HEK293 (cell line): ENCODE results near the gene NTSR1.

Experiments used
- CTCF ChIA-PET: fragments of 350-600 bp; formaldehyde crosslinking; extraction: SDS; loops from one replicate; lab custom pipeline; 2021; ENCODE audit warnings: antibody characterized with exemption; lab: Yijun Ruan, JAX
- POLR2A ChIA-PET: fragments of 300-600 bp; formaldehyde crosslinking; extraction: SDS; loops from one replicate; lab custom pipeline; 2020; ENCODE audit warnings: antibody characterized with exemption, inconsistent platforms; lab: Yijun Ruan, JAX
- H3K27ac ChIP-seq: fragments of 200-500 bp; sonication (Bioruptor generic); 2 replicates; pipeline ENCODE4 v1.5.1; 2014; ENCODE audit warnings: low read depth, low read length, control low read depth, inconsistent platforms; ENCODE audit errors: extremely low read depth
- H3K36me3 ChIP-seq, 2 experiments: fragments of 200-500 bp in 1 of 2; sonication (Bioruptor generic) in 1 of 2; 1 replicate in 1 of 2; 2 replicates in 1 of 2; pipeline ENCODE4 v1.5.1; 2014 to 2017; ENCODE audit warnings: inconsistent platforms in 2 of 2, low read length in 2 of 2; ENCODE audit not compliant: control insufficient read depth in 2 of 2, insufficient read depth in 1 of 2
- H3K4me1 ChIP-seq: fragments of 200-500 bp; sonication (Bioruptor generic); 2 replicates; pipeline ENCODE4 v1.5.1; 2014; ENCODE audit warnings: mild to moderate bottlenecking, low read length, inconsistent platforms; ENCODE audit not compliant: control insufficient read depth, insufficient read depth
- H3K4me3 ChIP-seq: 2 replicates; pipeline ENCODE4 v1.5.1; 2011; ENCODE audit warnings: low read depth, mild to moderate bottlenecking, control low read depth, low read length, moderate library complexity
- H3K9me3 ChIP-seq: fragments of 200-500 bp; sonication (Bioruptor generic); 2 replicates; pipeline ENCODE4 v1.5.1; 2014; ENCODE audit warnings: low read depth, low read length, inconsistent platforms; ENCODE audit not compliant: control insufficient read depth, insufficient read depth
- CTCF ChIP-seq: fragments of 450-650 bp; formaldehyde crosslinking; IDR thresholded peaks from 2 replicates; pipeline ENCODE4 v1.5.1; 2016; ENCODE audit warnings: missing biosample characterization, missing genetic modification characterization
- HOXD13 ChIP-seq: sonication (generic); formaldehyde crosslinking; IDR thresholded peaks from 2 replicates; pipeline ENCODE4 v1.8.0; 2022; ENCODE audit warnings: missing genetic modification reagents, borderline replicate concordance
- KLF9 ChIP-seq: fragments of 450-650 bp; formaldehyde crosslinking; IDR thresholded peaks from 2 replicates; pipeline ENCODE4 v1.5.1; 2016; ENCODE audit warnings: missing biosample characterization, missing genetic modification characterization, low read depth
- PRDM2 ChIP-seq: fragments of 450-650 bp; formaldehyde crosslinking; IDR thresholded peaks from 2 replicates; pipeline ENCODE4 v1.5.1; 2016; ENCODE audit warnings: missing biosample characterization, missing genetic modification characterization, borderline replicate concordance
- PRDM6 ChIP-seq: fragments of 450-650 bp; formaldehyde crosslinking; IDR thresholded peaks from 2 replicates; pipeline ENCODE4 v1.5.1; 2017; ENCODE audit warnings: missing biosample characterization, missing genetic modification characterization
- REPIN1 ChIP-seq: fragments of 450-650 bp; formaldehyde crosslinking; IDR thresholded peaks from 2 replicates; pipeline ENCODE4 v1.5.1; 2017; ENCODE audit warnings: missing biosample characterization, missing genetic modification characterization, low read depth
- REST ChIP-seq: fragments of 450-650 bp; formaldehyde crosslinking; IDR thresholded peaks from 2 replicates; pipeline ENCODE4 v1.5.1; 2016; ENCODE audit warnings: missing biosample characterization, missing genetic modification characterization
- SETDB1 ChIP-seq: IDR thresholded peaks from one replicate; pipeline ENCODE4 v1.6.1; 2017; ENCODE audit warnings: mild to moderate bottlenecking, low read length, moderate library complexity, mixed read lengths; ENCODE audit not compliant: insufficient read length
- WT1 ChIP-seq: fragments of 450-650 bp; formaldehyde crosslinking; IDR thresholded peaks from 2 replicates; pipeline ENCODE4 v1.5.1; 2016; ENCODE audit warnings: missing biosample characterization, missing genetic modification characterization
- ZBTB8A ChIP-seq: fragments of 450-650 bp; formaldehyde crosslinking; IDR thresholded peaks from 2 replicates; pipeline ENCODE4 v1.5.1; 2016; ENCODE audit warnings: missing biosample characterization, missing genetic modification characterization
- ZFHX2 ChIP-seq: fragments of 450-650 bp; formaldehyde crosslinking; conservative IDR thresholded peaks from 2 replicates; pipeline ENCODE4 v1.5.1; 2016; ENCODE audit warnings: missing biosample characterization, missing genetic modification characterization
- ZFP3 ChIP-seq: fragments of 450-650 bp; formaldehyde crosslinking; IDR thresholded peaks from 2 replicates; pipeline ENCODE4 v1.5.1; 2016; ENCODE audit warnings: low read depth, missing biosample characterization, missing genetic modification characterization
- ZNF10 ChIP-seq: fragments of 450-650 bp; formaldehyde crosslinking; IDR thresholded peaks from 2 replicates; pipeline ENCODE4 v1.5.1; 2017; ENCODE audit warnings: missing biosample characterization, missing genetic modification characterization
- ZNF114 ChIP-seq: fragments of 450-650 bp; formaldehyde crosslinking; IDR thresholded peaks from 2 replicates; pipeline ENCODE4 v1.5.0; 2017; ENCODE audit warnings: missing biosample characterization, missing genetic modification characterization
- ZNF23 ChIP-seq: fragments of 450-650 bp; formaldehyde crosslinking; IDR thresholded peaks from 2 replicates; pipeline ENCODE4 v1.5.1; 2016; ENCODE audit warnings: missing biosample characterization, missing genetic modification characterization, borderline replicate concordance
- ZNF274 ChIP-seq, 2 experiments: fragments of 200-500 bp in 1 of 2; fragments of 450-650 bp in 1 of 2; sonication (Bioruptor generic) in 1 of 2; formaldehyde crosslinking in 1 of 2; IDR thresholded peaks; 2 replicates each; pipeline versions ENCODE4 v1.5.1 to v1.6.1; 2014 to 2016; ENCODE audit warnings: borderline replicate concordance in 1 of 2, inconsistent platforms in 1 of 2, low read length in 1 of 2, missing biosample characterization in 1 of 2, missing genetic modification characterization in 1 of 2
- ZNF623 ChIP-seq: fragments of 450-650 bp; formaldehyde crosslinking; IDR thresholded peaks from 2 replicates; pipeline ENCODE4 v1.5.1; 2016; ENCODE audit warnings: missing biosample characterization, missing genetic modification characterization
- ZNF768 ChIP-seq: fragments of 450-650 bp; formaldehyde crosslinking; IDR thresholded peaks from 2 replicates; pipeline ENCODE4 v1.5.1; 2018; ENCODE audit warnings: missing biosample characterization, mild to moderate bottlenecking, missing genetic modification characterization
- TF ChIP-seq, protein P1 (sequence below): fragments of 450-650 bp; formaldehyde crosslinking; IDR thresholded peaks from 2 replicates; pipeline ENCODE4 v1.5.1; 2017; ENCODE audit warnings: missing biosample characterization, mild to moderate bottlenecking, missing genetic modification characterization, moderate library complexity

The NTSR1 gene

DNA sequence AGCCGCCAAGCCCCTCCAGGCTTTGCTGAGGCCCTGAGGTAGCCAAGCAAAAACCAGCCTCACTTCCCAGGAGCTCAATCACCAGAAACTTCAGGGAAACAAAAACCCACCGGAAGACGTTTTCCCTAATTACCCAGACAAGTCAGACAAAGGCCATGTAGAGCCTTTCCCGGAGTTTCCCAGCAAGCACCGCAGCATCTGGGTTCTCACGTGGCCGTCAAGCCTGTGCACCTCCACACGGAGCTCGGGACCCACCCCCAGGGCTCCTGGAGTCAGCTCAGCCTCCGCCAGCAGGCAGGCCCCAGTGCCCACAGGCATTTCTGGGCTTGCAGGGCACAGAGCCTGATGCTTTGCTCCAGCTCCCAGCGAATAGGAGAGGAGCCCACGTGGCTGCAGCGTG, 77.5 kb downstream of the NTSR1 start:
- Histone ChIP-seq H3K36me3 (no peaks in the 10 kb centered on the region), H3K9me3 (no peaks in the 10 kb centered on the region), H3K27ac (no peak overlapping the region), H3K4me3 (no peak overlapping the region), H3K4me1 (no peaks in the 10 kb centered on the region)
- TF ChIP-seq ZNF114 (tag by site-specific recombination) (no peak), ZNF10 (tag by site-specific recombination) (no peak), ZBTB8A (0 out of 2 replicates have a peak, but pooled peaks have one; percentile 16), ZFHX2 (peak; percentile 28; the same call in 1 of the 2 replicates), ZNF623 (no peak)
- POLR2A ChIA-PET = no interaction called here
- CTCF ChIA-PET = no interaction called here

DNA sequence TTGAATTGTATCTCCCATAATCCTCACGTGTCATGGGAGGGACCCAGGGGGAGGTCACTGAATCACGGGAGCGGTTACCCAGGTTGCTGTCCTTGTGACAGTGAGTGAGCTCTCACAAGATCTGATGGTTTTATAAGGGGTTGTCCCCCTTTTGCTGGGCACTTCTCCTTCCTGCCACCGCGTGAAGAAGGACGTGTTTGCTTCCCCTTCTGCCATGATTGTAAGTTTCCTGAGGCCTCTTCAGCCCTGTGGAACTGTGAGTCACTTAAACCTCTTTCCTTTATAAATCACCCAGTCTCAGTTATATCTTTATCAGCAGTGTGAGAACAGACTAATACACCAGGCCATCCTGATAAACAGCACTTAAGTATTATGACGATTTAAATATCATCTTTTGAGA, 78.7 kb downstream of the NTSR1 start:
- Histone ChIP-seq H3K27ac (no peak overlapping the region), H3K36me3 (no peaks in the 10 kb centered on the region), H3K9me3 (no peaks in the 10 kb centered on the region), H3K4me3 (no peak overlapping the region), H3K4me1 (no peaks in the 10 kb centered on the region)
- POLR2A ChIA-PET = no interaction called here
- CTCF ChIA-PET = interaction anchor here (0.7 to 3.1 kb wide), 3 partner anchors 118 to 246 kb away, joined by 3 to 17 read pairs (median 6); no protein-coding TSS in a partner anchor
- no peak for TF ChIP-seq ZNF768 (tag by site-specific recombination)
- TF ChIP-seq KLF9 (tag by site-specific recombination) = no peak
- TF ChIP-seq SETDB1 = no peak
- no peak for TF ChIP-seq CTCF (tag by site-specific recombination)
- no peak for TF ChIP-seq HOXD13 (CRISPR knock-in tag)
- no peak for TF ChIP-seq ZNF274 (IDR thresholded peaks at IDR 0.05; ENCODE audit: low read length)
- no peak for TF ChIP-seq ZNF274 (tag by site-specific recombination; IDR thresholded peaks at IDR 0.05; ENCODE audit: borderline replicate concordance)
- TF ChIP-seq ZFP3 (tag by site-specific recombination) = no peak
- TF ChIP-seq PRDM6 (tag by site-specific recombination) = no peak
- no peak for TF ChIP-seq REPIN1
- TF ChIP-seq, protein P1, sequence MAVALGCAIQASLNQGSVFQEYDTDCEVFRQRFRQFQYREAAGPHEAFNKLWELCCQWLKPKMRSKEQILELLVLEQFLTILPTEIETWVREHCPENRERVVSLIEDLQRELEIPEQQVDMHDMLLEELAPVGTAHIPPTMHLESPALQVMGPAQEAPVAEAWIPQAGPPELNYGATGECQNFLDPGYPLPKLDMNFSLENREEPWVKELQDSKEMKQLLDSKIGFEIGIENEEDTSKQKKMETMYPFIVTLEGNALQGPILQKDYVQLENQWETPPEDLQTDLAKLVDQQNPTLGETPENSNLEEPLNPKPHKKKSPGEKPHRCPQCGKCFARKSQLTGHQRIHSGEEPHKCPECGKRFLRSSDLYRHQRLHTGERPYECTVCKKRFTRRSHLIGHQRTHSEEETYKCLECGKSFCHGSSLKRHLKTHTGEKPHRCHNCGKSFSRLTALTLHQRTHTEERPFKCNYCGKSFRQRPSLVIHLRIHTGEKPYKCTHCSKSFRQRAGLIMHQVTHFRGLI (tag by site-specific recombination) = no peak
- no peak for TF ChIP-seq PRDM2 (tag by site-specific recombination)
- no peak for TF ChIP-seq ZNF23
- no peak for TF ChIP-seq REST
- TF ChIP-seq WT1 = no peak
